RWPE1 (cell line): ENCODE results near the gene FADS2.

Experiments used
- CTCF ChIA-PET: fragments of 350-600 bp; sonication (Branson Sonifier 250); formaldehyde crosslinking; extraction: SDS; loops from one replicate; lab custom pipeline; 2021; lab: Yijun Ruan, JAX
- POLR2A ChIA-PET: fragments of 400-600 bp; formaldehyde crosslinking; extraction: SDS; loops from one replicate; lab custom pipeline; 2020; ENCODE audit warnings: antibody characterized with exemption; ENCODE audit not compliant: low non-redundant PET; lab: Yijun Ruan, JAX
- DNase-seq: peaks from one replicate; pipeline ENCODE4 v3.0.0; 2012; ENCODE audit warnings: low spot score
- H3K27ac ChIP-seq: fragments of 450-650 bp; 2 replicates; pipeline ENCODE4 v1.5.1; 2017
- CTCF ChIP-seq: fragments of 450-650 bp; conservative IDR thresholded peaks from 2 replicates; pipeline ENCODE4 v1.5.1; 2017; ENCODE audit warnings: low read depth, mild to moderate bottlenecking

Gene FADS2

GRCh38 chr11:61833471-61833870, 5.4 kb downstream of the FADS2 start:
- CTCF ChIA-PET, result interaction anchor here (0.5 to 0.7 kb wide), 2 partner anchors 190 to 330 kb away, joined by 3 read pairs; no protein-coding TSS in a partner anchor
- peak overlapping the region; percentile 83 for H3K27ac ChIP-seq
- TF ChIP-seq CTCF, result no peak
- POLR2A ChIA-PET, result no interaction called here
- DNase-seq, result no peak

GRCh38 chr11:61833926-61834277, 5.8 kb downstream of the FADS2 start:
- DNase-seq, result no peak
- no peak for TF ChIP-seq CTCF
- peak overlapping the region; percentile 83 for H3K27ac ChIP-seq
- ChIA-PET POLR2A (no interaction called here), CTCF (interaction anchor here (0.5 kb wide), 1 partner anchor 190 kb away, joined by 3 read pairs; no protein-coding TSS in a partner anchor)

- ChIA-PET CTCF (interaction anchor here (0.5 to 1.1 kb wide), 3 partner anchors 48 to 191 kb away, joined by 3 read pairs; no protein-coding TSS in a partner anchor), POLR2A (no interaction called here)
- peak overlapping the region; percentile 83 for H3K27ac ChIP-seq
- no peak for DNase-seq
- TF ChIP-seq CTCF, result no peak
Observed at GRCh38 chr11:61834278-61835048, 6.4 kb downstream of the FADS2 start.

GRCh38 chr11:61836193-61836592, 8.1 kb downstream of the FADS2 start:
- CTCF ChIA-PET, result no interaction called here
- no peak for DNase-seq
- H3K27ac ChIP-seq, result peak overlapping the region; percentile 50
- POLR2A ChIA-PET, result no interaction called here
- no peak for TF ChIP-seq CTCF

GRCh38 chr11:61837411-61838005, 9.4 kb downstream of the FADS2 start:
- no peak for DNase-seq
- ChIA-PET CTCF (no interaction called here), POLR2A (no interaction called here)
- no peak for TF ChIP-seq CTCF
- H3K27ac ChIP-seq, result peak overlapping the region; percentile 37

GRCh38 chr11:61838501-61838900, 10.4 kb downstream of the FADS2 start:
- peak overlapping the region; percentile 37 for H3K27ac ChIP-seq
- DNase-seq, result no peak
- no peak for TF ChIP-seq CTCF
- ChIA-PET CTCF (interaction anchor here (0.6 kb wide), 1 partner anchor 221 kb away, joined by 3 read pairs; no protein-coding TSS in a partner anchor), POLR2A (no interaction called here)
